Peyer's patch (tissue), 4 donors: Measurements from ENCODE around the gene NRXN3.

Experiments used
- POLR2A ChIP-seq, 2 donors: fragments of 450-650 bp; IDR thresholded peaks; one replicate each; pipeline ENCODE4 v1.5.1; 2017; ENCODE audit warnings: antibody characterized with exemption in 2 of 2, mild to moderate bottlenecking in 2 of 2, moderate library complexity in 2 of 2
- TF ChIP-seq, protein P1 (sequence below), 6 experiments: fragments of 450-650 bp in 4 of 6; fragments of 200-600 bp in 2 of 6; sonication (generic) in 1 of 6; IDR thresholded peaks; one replicate each; pipeline ENCODE4 v1.5.1; 2017 to 2019; ENCODE audit warnings: antibody characterized with exemption in 6 of 6, mild to moderate bottlenecking in 3 of 6, moderate library complexity in 1 of 6

DNA sequence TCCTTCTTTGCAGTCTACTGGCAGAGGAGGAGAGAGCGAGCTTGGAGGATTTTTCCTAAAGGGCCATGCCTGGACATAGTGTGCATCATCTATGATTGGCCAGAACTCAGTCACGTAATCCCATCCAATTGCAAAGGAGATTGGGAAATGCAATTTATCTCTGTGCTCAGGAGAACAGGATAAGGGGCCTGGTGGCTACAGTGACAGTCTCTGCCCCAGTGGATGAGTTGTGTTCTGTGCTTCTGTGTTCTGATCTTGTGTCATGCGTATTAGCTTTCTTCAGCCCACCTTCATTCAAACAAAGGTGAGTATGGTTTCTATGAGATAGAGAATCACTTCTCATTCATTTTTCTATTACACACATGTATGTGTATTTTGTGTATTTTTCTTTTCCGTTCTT lies 144.3 kb downstream of the NRXN3 start:
- TF ChIP-seq, protein P1, sequence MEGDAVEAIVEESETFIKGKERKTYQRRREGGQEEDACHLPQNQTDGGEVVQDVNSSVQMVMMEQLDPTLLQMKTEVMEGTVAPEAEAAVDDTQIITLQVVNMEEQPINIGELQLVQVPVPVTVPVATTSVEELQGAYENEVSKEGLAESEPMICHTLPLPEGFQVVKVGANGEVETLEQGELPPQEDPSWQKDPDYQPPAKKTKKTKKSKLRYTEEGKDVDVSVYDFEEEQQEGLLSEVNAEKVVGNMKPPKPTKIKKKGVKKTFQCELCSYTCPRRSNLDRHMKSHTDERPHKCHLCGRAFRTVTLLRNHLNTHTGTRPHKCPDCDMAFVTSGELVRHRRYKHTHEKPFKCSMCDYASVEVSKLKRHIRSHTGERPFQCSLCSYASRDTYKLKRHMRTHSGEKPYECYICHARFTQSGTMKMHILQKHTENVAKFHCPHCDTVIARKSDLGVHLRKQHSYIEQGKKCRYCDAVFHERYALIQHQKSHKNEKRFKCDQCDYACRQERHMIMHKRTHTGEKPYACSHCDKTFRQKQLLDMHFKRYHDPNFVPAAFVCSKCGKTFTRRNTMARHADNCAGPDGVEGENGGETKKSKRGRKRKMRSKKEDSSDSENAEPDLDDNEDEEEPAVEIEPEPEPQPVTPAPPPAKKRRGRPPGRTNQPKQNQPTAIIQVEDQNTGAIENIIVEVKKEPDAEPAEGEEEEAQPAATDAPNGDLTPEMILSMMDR (IDR thresholded peaks at IDR 0.05): no peak
- TF ChIP-seq POLR2A (IDR thresholded peaks at IDR 0.05): no peak
